Trophoblast cell (in vitro differentiated cells and primary cell): ENCODE measurements around the gene TNNI2.

Source experiments
- DNase-seq, 2 donors: peaks; one replicate each; pipeline ENCODE4 v3.0.0-alpha.2; 2016
- H2AFZ ChIP-seq: 2 replicates; pipeline ENCODE4 v1.6.1; 2013; ENCODE audit warnings: low read length, moderate library complexity, mild to moderate bottlenecking; ENCODE audit not compliant: insufficient read depth, poor library complexity
- H2AK5ac ChIP-seq: 2 replicates; pipeline ENCODE4 v1.6.1; 2013; ENCODE audit warnings: mild to moderate bottlenecking, low read length
- H2BK120ac ChIP-seq: 2 replicates; pipeline ENCODE4 v1.6.1; 2013; ENCODE audit warnings: low read length, mild to moderate bottlenecking, moderate library complexity; ENCODE audit not compliant: insufficient read depth, poor library complexity
- H2BK12ac ChIP-seq: 2 replicates; pipeline ENCODE4 v1.6.1; 2013; ENCODE audit warnings: mild to moderate bottlenecking, low read length, moderate library complexity
- H2BK5ac ChIP-seq: 2 replicates; pipeline ENCODE4 v1.6.1; 2013; ENCODE audit warnings: low read length, low read depth, moderate library complexity, mild to moderate bottlenecking; ENCODE audit not compliant: poor library complexity
- H3K14ac ChIP-seq: 2 replicates; pipeline ENCODE4 v1.6.1; 2013; ENCODE audit warnings: mild to moderate bottlenecking, low read length
- H3K18ac ChIP-seq: 2 replicates; pipeline ENCODE4 v1.6.1; 2013; ENCODE audit warnings: mild to moderate bottlenecking, low read length
- H3K23ac ChIP-seq: 2 replicates; pipeline ENCODE4 v1.6.1; 2013; ENCODE audit warnings: low read length
- H3K27ac ChIP-seq: 2 replicates; pipeline ENCODE4 v1.5.1; 2013; ENCODE audit warnings: low read depth, mild to moderate bottlenecking, inconsistent platforms, low read length, moderate library complexity
- H3K27me3 ChIP-seq: 2 replicates; pipeline ENCODE4 v1.6.1; 2013; ENCODE audit warnings: inconsistent platforms, mild to moderate bottlenecking, low read length, moderate library complexity; ENCODE audit not compliant: insufficient read depth
- H3K36me3 ChIP-seq, 2 experiments: 1 replicate in 1 of 2; 2 replicates in 1 of 2; pipeline ENCODE4 v1.6.1; 2013; ENCODE audit warnings: low read length in 2 of 2, mild to moderate bottlenecking in 2 of 2, moderate library complexity in 1 of 2; ENCODE audit not compliant: insufficient read depth in 2 of 2, control insufficient read depth in 1 of 2
- H3K4ac ChIP-seq: 2 replicates; pipeline ENCODE4 v1.6.1; 2013; ENCODE audit warnings: low read depth, mild to moderate bottlenecking, low read length, moderate library complexity
- H3K4me1 ChIP-seq, 2 experiments: 1 replicate in 1 of 2; 2 replicates in 1 of 2; pipeline ENCODE4 v1.6.1; 2013; ENCODE audit warnings: low read length in 2 of 2, mild to moderate bottlenecking in 2 of 2, moderate library complexity in 1 of 2; ENCODE audit not compliant: insufficient read depth in 2 of 2, control insufficient read depth in 1 of 2
- H3K4me2 ChIP-seq: 2 replicates; pipeline ENCODE4 v1.6.1; 2013; ENCODE audit warnings: inconsistent platforms, mild to moderate bottlenecking, low read length, moderate library complexity
- H3K4me3 ChIP-seq: 2 replicates; pipeline ENCODE4 v1.5.1; 2013; ENCODE audit warnings: mild to moderate bottlenecking, low read depth, low read length, inconsistent platforms
- H3K79me1 ChIP-seq: one replicate; pipeline ENCODE4 v1.6.1; 2013; ENCODE audit warnings: low read length
- H3K79me2 ChIP-seq: 2 replicates; pipeline ENCODE4 v1.6.1; 2013; ENCODE audit warnings: low read length, mild to moderate bottlenecking; ENCODE audit not compliant: control insufficient read depth, insufficient read depth, poor library complexity
- H3K9ac ChIP-seq: 2 replicates; pipeline ENCODE4 v1.6.1; 2013; ENCODE audit warnings: mild to moderate bottlenecking, low read length
- H3K9me3 ChIP-seq: 2 replicates; pipeline ENCODE4 v1.6.1; 2013; ENCODE audit warnings: low read depth, mild to moderate bottlenecking, control low read depth, inconsistent platforms, low read length; ENCODE audit not compliant: insufficient read depth
- H4K12ac ChIP-seq: 2 replicates; pipeline ENCODE4 v1.6.1; 2013; ENCODE audit warnings: low read depth, mild to moderate bottlenecking, low read length, moderate library complexity
- H4K8ac ChIP-seq: 2 replicates; pipeline ENCODE4 v1.6.1; 2013; ENCODE audit warnings: low read depth, mild to moderate bottlenecking, low read length, moderate library complexity
- H4K91ac ChIP-seq: one replicate; pipeline ENCODE4 v1.6.1; 2013; ENCODE audit warnings: low read depth, mild to moderate bottlenecking, low read length, moderate library complexity
- WGBS: extraction: QIAGEN DNeasy Blood & Tissue Kit; methylation state at CpG from one replicate; pipeline ENCODE4 v1.1.7; 2013; ENCODE audit warnings: missing lambda C conversion rate; ENCODE audit not compliant: insufficient read length, insufficient coverage; ENCODE audit errors: extremely low coverage; 5-methylcytosine and 5-hydroxymethylcytosine counted together

The TNNI2 gene

GRCh38 chr11:1843098-1843473 lies 4.3 kb downstream of the TNNI2 start:
- Histone ChIP-seq H3K27ac (no peak overlapping the region), H3K79me1 (no peaks in the 10 kb centered on the region), H3K18ac (no peak overlapping the region), H3K9ac (no peak overlapping the region), H2BK12ac (no peak overlapping the region), H4K12ac (no peak overlapping the region), H4K8ac (no peak overlapping the region), H3K4me2 (no peak overlapping the region), H3K9me3 (no peaks in the 10 kb centered on the region), H3K4me1 (no peaks in the 10 kb centered on the region), H3K4ac (no peak overlapping the region), H2BK120ac (no peak overlapping the region), H4K91ac (no peak overlapping the region), H3K23ac (no peak overlapping the region), H3K27me3 (no peaks in the 10 kb centered on the region), H3K36me3 (no peaks in the 10 kb centered on the region), H3K79me2 (no peaks in the 10 kb centered on the region), H2AK5ac (no peak overlapping the region), H3K4me3 (peak overlapping the region; percentile 3), H2BK5ac (no peak overlapping the region), H2AFZ (no peak overlapping the region), H3K14ac (no peak overlapping the region)
- no peak for DNase-seq
- no CpG with 5 or more reads among the region's 11 CpGs for WGBS

GRCh38 chr11:1843796-1844195 lies 5.0 kb downstream of the TNNI2 start:
- H3K23ac ChIP-seq = no peak overlapping the region
- no peaks in the 10 kb centered on the region for H3K27me3 ChIP-seq
- no peak overlapping the region for H3K4ac ChIP-seq
- H3K18ac ChIP-seq = no peak overlapping the region
- H3K4me2 ChIP-seq = no peak overlapping the region
- WGBS = no CpG with 5 or more reads among the region's 8 CpGs
- H2BK12ac ChIP-seq = no peak overlapping the region
- H2BK5ac ChIP-seq = no peak overlapping the region
- no peak overlapping the region for H3K14ac ChIP-seq
- H3K36me3 ChIP-seq = no peaks in the 10 kb centered on the region
- no peaks in the 10 kb centered on the region for H3K9me3 ChIP-seq
- no peaks in the 10 kb centered on the region for H3K79me2 ChIP-seq
- H3K27ac ChIP-seq = no peak overlapping the region
- no peak overlapping the region for H3K4me3 ChIP-seq
- H2AK5ac ChIP-seq = peak overlapping the region; percentile 40
- H4K12ac ChIP-seq = no peak overlapping the region
- H4K91ac ChIP-seq = peak overlapping the region; percentile 3
- H3K4me1 ChIP-seq = no peaks in the 10 kb centered on the region
- no peak overlapping the region for H4K8ac ChIP-seq
- no peak for DNase-seq
- H3K79me1 ChIP-seq = no peaks in the 10 kb centered on the region
- no peak overlapping the region for H3K9ac ChIP-seq
- H2BK120ac ChIP-seq = no peak overlapping the region
- H2AFZ ChIP-seq = no peak overlapping the region

- DNase-seq = peak; percentile 80 to 83
- Histone ChIP-seq H3K4me3 (no peak overlapping the region), H4K91ac (peak overlapping the region; percentile 3), H3K4me2 (no peak overlapping the region), H3K79me1 (no peaks in the 10 kb centered on the region), H3K27ac (no peak overlapping the region), H3K18ac (no peak overlapping the region), H3K79me2 (no peaks in the 10 kb centered on the region), H3K27me3 (no peaks in the 10 kb centered on the region), H3K4ac (no peak overlapping the region), H3K36me3 (no peaks in the 10 kb centered on the region), H2BK5ac (no peak overlapping the region), H3K14ac (no peak overlapping the region), H2BK120ac (no peak overlapping the region), H4K8ac (no peak overlapping the region), H3K23ac (no peak overlapping the region), H3K9ac (no peak overlapping the region), H2BK12ac (no peak overlapping the region), H3K9me3 (no peaks in the 10 kb centered on the region), H3K4me1 (no peaks in the 10 kb centered on the region), H4K12ac (no peak overlapping the region), H2AK5ac (peak overlapping the region; percentile 40), H2AFZ (no peak overlapping the region)
- WGBS = no CpG with 5 or more reads among the region's 23 CpGs
Measured at GRCh38 chr11:1844221-1845094, 5.7 kb downstream of the TNNI2 start.

- peaks cover 0 to under 1% of the 10 kb centered on the region in 2 experiments for H3K4me1 ChIP-seq
- no peak overlapping the region for H3K4me3 ChIP-seq
- WGBS = no CpG with 5 or more reads among the region's 1 CpG
Measured at GRCh38 chr11:1845095-1845429, 6.3 kb downstream of the TNNI2 start.

More at GRCh38 chr11:1845095-1845429, 6.3 kb downstream of the TNNI2 start:
- no peak overlapping the region for H3K4me2 ChIP-seq
- no peaks in the 10 kb centered on the region for H3K79me1 ChIP-seq
- no peak overlapping the region for H3K27ac ChIP-seq
- no peak overlapping the region for H2AFZ ChIP-seq
- H2BK5ac ChIP-seq = no peak overlapping the region
- no peaks in the 10 kb centered on the region for H3K27me3 ChIP-seq
- no peaks in the 10 kb centered on the region for H3K79me2 ChIP-seq
- H4K12ac ChIP-seq = no peak overlapping the region
- no peak overlapping the region for H3K23ac ChIP-seq
- DNase-seq = no peak
- H3K9me3 ChIP-seq = no peaks in the 10 kb centered on the region
- no peak overlapping the region for H3K4ac ChIP-seq
- no peak overlapping the region for H2AK5ac ChIP-seq
- H3K14ac ChIP-seq = no peak overlapping the region
- H2BK120ac ChIP-seq = no peak overlapping the region
- no peak overlapping the region for H2BK12ac ChIP-seq
- no peak overlapping the region for H3K18ac ChIP-seq
- H3K36me3 ChIP-seq = no peaks in the 10 kb centered on the region
- no peak overlapping the region for H4K8ac ChIP-seq
- H4K91ac ChIP-seq = no peak overlapping the region
- H3K9ac ChIP-seq = no peak overlapping the region
